ES-I3 (cell line): Measurements from ENCODE around the gene EHD2.

Experiments
- H3K36me3 ChIP-seq: 2 replicates; pipeline ENCODE4 v1.6.1; 2013; ENCODE audit warnings: mild to moderate bottlenecking, low read length, control low read depth, moderate library complexity; ENCODE audit not compliant: insufficient read depth
- H3K4me1 ChIP-seq: 2 replicates; pipeline ENCODE4 v1.6.1; 2013; ENCODE audit warnings: mild to moderate bottlenecking, control low read depth, low read length; ENCODE audit not compliant: insufficient read depth
- H3K9ac ChIP-seq: 2 replicates; pipeline ENCODE4 v1.6.1; 2013; ENCODE audit warnings: low read depth, mild to moderate bottlenecking, low read length, moderate library complexity
- H3K9me3 ChIP-seq: 2 replicates; pipeline ENCODE4 v1.6.1; 2013; ENCODE audit warnings: mild to moderate bottlenecking, low read length, moderate library complexity; ENCODE audit not compliant: control insufficient read depth, insufficient read depth

Gene EHD2

DNA sequence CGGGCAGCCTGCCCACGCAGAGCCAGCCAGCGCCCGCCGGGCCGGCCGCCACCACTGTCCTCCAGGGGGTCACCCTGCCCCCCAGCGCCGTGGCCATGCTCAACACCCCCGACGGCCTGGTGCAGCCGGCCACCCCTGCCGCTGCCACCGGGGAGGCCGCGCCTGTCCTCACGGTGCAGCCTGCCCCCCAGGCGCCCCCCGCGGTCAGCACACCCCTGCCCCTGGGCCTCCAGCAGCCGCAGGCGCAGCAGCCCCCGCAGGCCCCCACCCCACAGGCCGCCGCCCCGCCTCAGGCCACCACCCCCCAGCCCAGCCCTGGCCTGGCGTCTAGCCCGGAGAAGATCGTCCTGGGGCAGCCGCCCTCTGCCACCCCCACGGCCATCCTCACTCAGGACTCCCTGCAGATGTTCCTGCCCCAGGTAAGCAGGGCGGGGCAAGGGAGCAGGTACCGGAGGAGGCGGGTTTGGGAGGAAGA lies 32.3 kb upstream of the EHD2 start:
- Histone ChIP-seq H3K36me3 (no peaks in the 10 kb centered on the region; the same call in 1 of the 2 replicates), H3K9ac (no peak overlapping the region), H3K4me1 (no peaks in the 10 kb centered on the region), H3K9me3 (no peaks in the 10 kb centered on the region)

DNA sequence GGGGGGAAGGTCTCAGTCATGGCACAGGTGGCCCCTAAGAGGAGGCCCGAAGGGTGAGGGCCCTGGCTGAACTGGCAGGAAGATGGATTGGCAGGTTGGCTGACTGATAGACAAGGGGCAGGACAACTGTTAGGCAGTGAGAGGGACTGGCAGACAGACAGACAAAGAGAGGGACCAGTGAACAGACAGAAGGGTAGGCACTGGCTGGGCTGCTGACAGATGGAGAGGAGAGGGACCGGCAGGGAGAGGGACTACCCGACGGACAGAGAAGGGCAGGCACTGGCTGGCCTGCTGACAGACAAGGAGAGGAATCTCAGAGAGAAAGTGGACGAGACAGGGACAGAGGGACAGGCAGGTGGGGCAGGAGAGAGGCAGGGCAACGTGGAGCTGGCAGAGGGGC lies 31.8 kb upstream of the EHD2 start:
- Histone ChIP-seq H3K9ac (no peak overlapping the region), H3K4me1 (no peaks in the 10 kb centered on the region), H3K36me3 (no peaks in the 10 kb centered on the region; the same call in 1 of the 2 replicates), H3K9me3 (no peaks in the 10 kb centered on the region)

DNA sequence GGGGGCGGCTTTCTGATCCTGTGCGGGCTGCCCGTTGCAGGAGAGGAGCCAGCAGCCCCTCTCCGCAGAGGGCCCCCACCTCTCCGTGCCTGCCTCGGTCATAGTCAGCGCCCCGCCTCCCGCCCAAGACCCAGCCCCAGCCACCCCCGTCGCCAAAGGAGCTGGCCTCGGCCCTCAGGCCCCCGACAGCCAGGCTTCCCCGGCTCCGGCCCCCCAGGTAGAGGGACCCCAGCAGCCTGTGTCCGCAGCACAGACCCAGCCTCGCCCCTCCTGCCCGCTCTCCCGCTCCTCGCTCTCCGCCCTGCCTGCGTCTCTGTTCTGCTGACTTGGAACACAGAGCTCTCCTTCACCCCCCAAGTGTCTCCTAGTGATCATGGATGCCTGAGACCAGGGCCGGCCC lies 31.3 kb upstream of the EHD2 start:
- H3K36me3 ChIP-seq = no peaks in the 10 kb centered on the region; the same call in 1 of the 2 replicates
- H3K9me3 ChIP-seq = no peaks in the 10 kb centered on the region
- no peaks in the 10 kb centered on the region for H3K4me1 ChIP-seq
- no peak overlapping the region for H3K9ac ChIP-seq

- Histone ChIP-seq H3K9ac (no peak overlapping the region), H3K9me3 (no peaks in the 10 kb centered on the region), H3K36me3 (no peaks in the 10 kb centered on the region; the same call in 1 of the 2 replicates), H3K4me1 (no peaks in the 10 kb centered on the region)
Measured at GRCh38 chr19:47682939-47683338, 30.3 kb upstream of the EHD2 start.

- no peaks in the 10 kb centered on the region for H3K9me3 ChIP-seq
- H3K4me1 ChIP-seq = no peaks in the 10 kb centered on the region
- H3K36me3 ChIP-seq = no peaks in the 10 kb centered on the region; the same call in 1 of the 2 replicates
- no peak overlapping the region for H3K9ac ChIP-seq
Measured at GRCh38 chr19:47686679-47687450, 26.4 kb upstream of the EHD2 start.

GRCh38 chr19:47687906-47688305 lies 25.3 kb upstream of the EHD2 start:
- H3K9ac ChIP-seq = no peak overlapping the region
- H3K4me1 ChIP-seq = no peaks in the 10 kb centered on the region
- peaks cover 5% of the 10 kb centered on the region; the same call in 1 of the 2 replicates for H3K36me3 ChIP-seq
- H3K9me3 ChIP-seq = no peaks in the 10 kb centered on the region

GRCh38 chr19:47691090-47691489 lies 22.1 kb upstream of the EHD2 start:
- peaks cover 6% of the 10 kb centered on the region; the same call in 1 of the 2 replicates for H3K36me3 ChIP-seq
- no peaks in the 10 kb centered on the region for H3K4me1 ChIP-seq
- no peak overlapping the region for H3K9ac ChIP-seq
- H3K9me3 ChIP-seq = no peaks in the 10 kb centered on the region

GRCh38 chr19:47691782-47692181 lies 21.4 kb upstream of the EHD2 start:
- Histone ChIP-seq H3K9me3 (no peaks in the 10 kb centered on the region), H3K4me1 (no peaks in the 10 kb centered on the region), H3K9ac (no peak overlapping the region), H3K36me3 (peaks cover 9% of the 10 kb centered on the region; the same call in 1 of the 2 replicates)

DNA sequence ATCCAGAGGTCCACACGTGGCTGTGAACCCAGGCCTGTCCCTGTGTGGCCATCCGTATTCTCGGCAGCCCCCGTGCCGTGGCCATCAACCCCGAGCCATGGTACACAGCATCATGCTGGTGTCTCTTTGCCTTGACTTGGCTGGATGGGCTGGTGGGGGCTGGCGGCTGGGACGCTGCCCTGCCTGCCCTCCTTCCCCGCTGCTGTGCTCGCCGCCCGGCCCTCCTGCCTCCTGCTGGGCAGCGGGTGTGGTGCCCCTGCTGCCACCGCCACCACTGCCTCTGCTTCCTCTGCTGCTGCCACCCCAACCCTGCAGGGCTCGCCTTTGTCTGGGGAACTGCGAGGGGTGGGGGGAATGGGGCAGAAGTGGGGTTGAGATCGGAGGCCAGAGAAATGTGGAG lies 19.7 kb upstream of the EHD2 start:
- Histone ChIP-seq H3K36me3 (peaks cover 9% of the 10 kb centered on the region; the same call in 1 of the 2 replicates), H3K4me1 (no peaks in the 10 kb centered on the region), H3K9me3 (no peaks in the 10 kb centered on the region), H3K9ac (no peak overlapping the region)

GRCh38 chr19:47693903-47694302 lies 19.3 kb upstream of the EHD2 start:
- Histone ChIP-seq H3K4me1 (no peaks in the 10 kb centered on the region), H3K36me3 (peaks cover 9% of the 10 kb centered on the region; the same call in 1 of the 2 replicates), H3K9ac (no peak overlapping the region), H3K9me3 (no peaks in the 10 kb centered on the region)

DNA sequence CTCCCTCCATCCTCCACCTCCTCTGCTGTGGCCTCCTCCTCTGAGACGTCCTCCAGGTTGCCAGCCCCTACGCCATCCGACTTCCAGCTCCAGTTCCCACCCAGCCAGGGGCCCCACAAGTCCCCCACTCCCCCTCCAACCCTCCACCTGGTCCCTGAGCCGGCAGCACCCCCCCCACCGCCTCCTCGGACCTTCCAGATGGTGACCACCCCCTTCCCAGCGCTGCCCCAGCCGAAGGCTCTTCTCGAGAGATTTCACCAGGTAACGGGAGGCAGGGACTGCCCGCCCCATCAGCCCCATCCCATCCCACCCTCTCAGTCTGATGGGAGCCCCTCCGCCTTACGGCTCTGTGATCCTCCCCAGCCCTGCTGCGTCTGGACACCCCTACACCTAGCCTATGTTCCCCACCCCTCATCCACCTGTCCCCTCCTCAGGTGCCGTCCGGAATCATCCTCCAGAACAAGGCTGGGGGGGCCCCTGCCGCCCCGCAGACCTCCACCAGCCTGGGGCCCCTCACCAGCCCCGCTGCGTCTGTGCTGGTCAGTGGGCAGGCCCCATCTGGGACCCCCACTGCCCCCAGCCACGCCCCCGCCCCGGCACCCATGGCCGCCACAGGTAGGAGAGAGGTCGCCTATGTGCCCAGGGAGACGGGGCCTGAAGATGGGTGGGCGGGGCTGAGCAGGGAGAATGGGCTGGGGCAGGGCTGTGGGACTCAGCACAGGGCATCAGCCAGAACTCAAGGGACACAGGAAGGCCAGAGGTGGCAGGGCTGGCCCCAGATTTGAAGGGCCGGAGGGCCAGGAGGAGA lies 18.6 kb upstream of the EHD2 start:
- Histone ChIP-seq H3K9ac (no peak overlapping the region), H3K4me1 (no peaks in the 10 kb centered on the region), H3K36me3 (peaks cover 12% of the 10 kb centered on the region; the same call in 1 of the 2 replicates), H3K9me3 (no peaks in the 10 kb centered on the region)

GRCh38 chr19:47695533-47696262 lies 17.5 kb upstream of the EHD2 start:
- Histone ChIP-seq H3K4me1 (no peaks in the 10 kb centered on the region), H3K9ac (no peak overlapping the region), H3K9me3 (no peaks in the 10 kb centered on the region), H3K36me3 (peaks cover 19% of the 10 kb centered on the region)

DNA sequence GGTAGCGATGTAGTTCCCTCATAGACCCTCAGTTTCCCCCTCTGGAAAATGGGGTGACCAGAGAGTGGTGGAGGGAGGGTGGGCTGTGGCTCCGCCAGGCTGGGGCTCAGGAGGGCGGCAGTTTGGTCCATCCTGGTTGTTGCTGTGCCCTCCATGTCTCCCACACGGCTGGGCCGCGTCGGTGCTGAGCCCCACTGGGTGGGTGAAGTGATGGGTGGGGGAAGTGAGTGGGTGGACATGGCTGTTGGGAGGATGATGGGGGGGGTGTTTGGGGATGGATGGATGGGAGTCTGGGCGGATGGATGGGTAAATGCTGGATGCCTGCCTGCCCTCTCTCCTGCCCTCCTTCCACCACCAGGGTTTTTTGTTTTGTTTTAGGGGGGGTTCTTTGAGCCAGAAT lies 16.6 kb upstream of the EHD2 start:
- no peaks in the 10 kb centered on the region for H3K9me3 ChIP-seq
- H3K36me3 ChIP-seq = peaks cover 19% of the 10 kb centered on the region
- no peaks in the 10 kb centered on the region for H3K4me1 ChIP-seq
- H3K9ac ChIP-seq = no peak overlapping the region
